ENCODE results near the gene TXLNG.

DNA sequence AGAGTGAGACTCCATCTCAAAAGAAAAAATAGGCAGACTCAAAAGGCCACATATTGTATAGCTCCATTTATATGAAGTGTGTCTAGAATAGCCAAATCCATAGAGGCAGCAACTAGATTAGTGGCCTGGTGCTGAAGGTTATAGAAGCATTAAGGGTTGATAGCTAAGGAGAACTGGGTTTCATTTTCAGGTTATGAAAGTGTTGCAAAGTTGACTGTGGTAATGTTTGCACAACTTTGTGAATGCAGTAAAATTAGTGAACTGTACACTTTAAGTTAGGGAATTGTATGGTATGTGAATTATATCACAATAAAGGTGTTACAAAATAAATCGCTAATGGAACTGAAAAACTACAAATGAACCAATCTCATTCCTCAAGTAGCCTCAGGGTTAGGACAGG, 28.3 kb downstream of the TXLNG start:
- no peak for TF ChIP-seq CTCF (IDR thresholded peaks at IDR 0.05; ENCODE audit: extremely low read depth in 1 of 2, insufficient read depth in 1 of 2, low read depth in 1 of 2, low read length in 2 of 2)
- TF ChIP-seq POLR2A (IDR thresholded peaks at IDR 0.05; ENCODE audit: low read depth, low read length): no peak

Data from endothelial cell of umbilical vein (primary cell).